ENCODE measurements around the gene MRPL19. TPM values are rescaled to one million over a fixed set of nuclear protein-coding genes. Genes with fewer than 3 reads are reported as not detected.

The MRPL19 gene
- 46.0 and 58.1 TPM in 2 replicates for total RNA-seq

DNA sequence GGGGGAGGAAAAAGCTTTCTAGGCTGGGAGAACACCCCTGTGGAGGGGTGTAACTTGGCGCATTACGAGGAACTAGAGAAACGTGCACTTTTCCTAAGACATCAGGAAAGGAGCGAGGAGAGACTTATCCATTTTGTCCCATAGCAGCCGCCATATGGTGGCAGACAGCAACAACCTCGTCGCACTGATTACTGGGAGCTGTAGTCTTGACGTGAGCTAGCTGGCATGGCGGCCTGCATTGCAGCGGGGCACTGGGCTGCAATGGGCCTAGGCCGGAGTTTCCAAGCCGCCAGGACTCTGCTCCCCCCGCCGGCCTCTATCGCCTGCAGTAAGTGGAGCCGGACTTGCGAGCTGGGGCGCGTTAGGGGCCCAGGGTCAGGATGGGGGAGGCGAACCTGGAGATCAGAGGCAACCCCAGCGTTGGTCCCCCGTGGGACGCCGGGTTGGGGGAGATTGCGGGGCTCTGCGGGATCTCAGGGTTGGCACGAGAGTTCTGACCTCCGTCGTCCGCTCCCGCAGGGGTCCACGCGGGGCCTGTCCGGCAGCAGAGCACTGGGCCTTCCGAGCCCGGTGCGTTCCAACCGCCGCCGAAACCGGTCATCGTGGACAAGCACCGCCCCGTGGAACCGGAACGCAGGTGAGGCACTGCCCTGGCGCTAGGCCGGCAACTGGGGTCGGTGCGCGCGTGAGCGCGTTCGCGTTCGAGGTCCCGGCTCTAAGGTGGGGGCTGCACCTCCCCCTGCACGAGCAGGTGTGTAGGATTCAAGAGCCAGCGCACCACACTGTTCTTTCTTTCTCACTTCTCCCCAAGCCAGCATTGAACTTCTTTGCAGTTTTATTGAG lies at the start of gene MRPL19:
TSS of gene MRPL19 (plus strand) at position 201 of the 843 bp plus-strand sequence. CDS start at position 226, 25 bp downstream.
- peak; percentile 84 for DNase-seq (ENCODE audit: low read depth, low spot score)

DNA sequence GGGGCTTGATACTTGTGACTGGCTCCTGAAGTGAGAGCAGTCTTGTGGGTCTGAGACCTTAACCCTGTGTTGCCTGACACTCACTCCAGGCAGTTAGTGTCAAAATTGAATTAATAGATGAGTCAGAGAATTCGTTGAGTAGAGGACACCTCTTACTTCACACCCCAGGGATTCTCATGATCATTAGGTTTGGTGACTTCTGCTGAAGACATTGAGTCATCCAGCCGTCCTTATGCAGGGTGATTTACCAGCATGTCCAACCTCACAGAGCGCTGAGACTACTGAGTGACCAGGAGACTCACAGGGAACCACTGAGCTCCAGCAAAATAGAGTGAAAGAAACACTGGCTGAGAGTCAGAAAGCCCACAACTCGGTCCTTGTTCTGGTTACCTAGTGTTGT lies 49.8 kb upstream of the MRPL19 start:
- DNase-seq (ENCODE audit: low read depth, low spot score): no peak

DNA sequence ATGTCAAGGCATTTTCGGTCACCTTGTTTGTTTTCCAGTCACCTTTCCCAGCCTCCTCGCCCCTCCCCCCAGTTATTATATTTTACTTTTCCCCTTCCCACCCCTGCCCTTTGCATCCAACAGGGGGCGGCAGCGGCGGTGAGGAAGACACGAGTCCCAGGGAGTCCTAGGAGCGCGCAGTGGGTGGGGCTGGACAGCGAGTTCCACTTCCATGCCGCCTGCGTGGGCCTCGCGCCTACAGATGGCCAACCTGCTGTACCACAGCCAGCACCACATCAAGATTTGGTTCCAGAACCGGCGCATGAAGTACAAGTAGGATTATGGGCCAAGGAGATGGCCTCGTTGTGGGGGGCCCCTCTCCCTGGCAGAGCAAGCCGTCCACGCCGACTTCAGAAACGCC lies 48.6 kb upstream of the MRPL19 start:
- no peak for DNase-seq (ENCODE audit: low read depth, low spot score)

DNA sequence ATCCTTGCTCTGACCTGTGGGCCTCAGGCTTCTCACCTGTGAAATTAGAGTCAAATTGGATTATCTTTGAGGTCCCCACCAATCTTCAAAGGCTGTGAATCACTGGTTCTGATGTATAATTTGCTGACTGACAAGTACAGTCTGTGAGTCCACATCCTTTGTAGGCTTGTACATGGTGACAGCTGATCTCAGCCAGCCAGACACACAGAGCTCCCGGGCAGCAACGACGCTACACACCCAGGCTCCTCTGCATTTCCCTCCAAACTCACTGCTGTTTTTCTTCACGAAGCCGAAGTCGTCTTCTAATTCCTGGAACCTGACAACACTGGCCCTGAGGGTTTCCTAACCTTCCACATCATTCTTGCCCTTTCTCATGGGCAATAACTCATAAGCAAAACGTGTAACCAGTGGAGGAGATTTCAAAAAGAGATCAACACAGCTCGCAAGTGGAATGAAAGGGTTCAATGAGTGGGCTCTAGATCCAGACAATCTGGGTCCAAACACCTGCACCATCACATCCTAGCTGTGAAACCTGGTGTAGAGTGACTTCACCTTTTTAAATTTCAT lies 47.9 kb upstream of the MRPL19 start:
- DNase-seq (ENCODE audit: low read depth, low spot score): no peak

DNA sequence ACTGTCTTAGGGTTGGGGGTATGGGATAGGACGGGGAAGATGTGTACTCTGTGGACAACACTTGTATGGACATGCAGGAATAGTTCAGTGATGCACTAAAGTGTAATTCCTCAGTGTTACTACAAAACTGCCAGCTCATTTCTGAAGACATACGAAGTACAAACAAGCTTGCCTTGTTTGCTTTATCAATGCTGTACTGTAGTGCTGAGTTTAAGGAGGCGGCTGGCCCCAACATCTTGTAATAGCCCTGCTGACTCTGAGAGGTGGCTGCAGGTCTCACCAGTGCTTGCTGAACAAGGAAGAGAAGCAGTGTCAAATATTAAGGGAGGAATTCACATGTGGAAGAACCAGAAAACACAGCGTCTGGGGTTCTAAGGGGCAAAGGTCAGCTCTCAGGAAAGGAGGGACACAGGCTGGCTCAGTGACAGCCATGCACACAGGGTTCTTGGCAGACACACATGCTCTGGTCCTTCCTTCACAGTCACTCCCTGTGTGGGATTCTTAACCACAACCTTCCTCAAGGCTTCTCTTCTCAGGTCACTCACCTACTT lies 46.0 kb upstream of the MRPL19 start:
- no peak for DNase-seq (ENCODE audit: low read depth, low spot score)

DNA sequence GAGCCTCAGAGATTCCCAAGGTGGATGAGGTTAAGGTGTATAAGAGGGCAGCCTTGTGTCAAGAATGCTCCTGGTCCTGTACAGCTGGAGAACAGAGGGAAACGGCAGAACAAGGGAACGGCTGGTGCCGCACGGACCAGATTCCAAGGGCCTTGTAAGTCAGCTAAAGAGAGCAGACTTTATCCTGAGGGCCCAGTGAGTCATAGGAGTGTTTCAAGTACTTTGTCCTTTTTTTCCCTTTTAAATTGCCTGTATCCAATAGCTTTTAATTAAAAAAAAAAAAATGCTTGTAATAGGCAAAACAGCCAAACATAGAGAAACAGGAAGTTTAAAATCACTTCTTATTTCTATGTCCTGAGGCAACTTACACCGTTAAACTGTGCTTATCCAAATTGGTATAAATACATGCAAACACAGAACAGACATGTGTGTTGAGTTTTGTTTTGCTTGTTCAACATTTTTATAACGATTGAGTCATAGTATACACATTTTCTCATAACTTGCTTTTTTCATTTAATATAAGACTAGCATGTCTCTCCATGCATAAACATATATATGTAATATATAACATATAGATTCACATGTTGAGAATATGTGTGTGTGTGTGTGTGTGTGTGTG lies 43.8 kb upstream of the MRPL19 start:
- DNase-seq (ENCODE audit: low read depth, low spot score): peak; percentile 50

DNA sequence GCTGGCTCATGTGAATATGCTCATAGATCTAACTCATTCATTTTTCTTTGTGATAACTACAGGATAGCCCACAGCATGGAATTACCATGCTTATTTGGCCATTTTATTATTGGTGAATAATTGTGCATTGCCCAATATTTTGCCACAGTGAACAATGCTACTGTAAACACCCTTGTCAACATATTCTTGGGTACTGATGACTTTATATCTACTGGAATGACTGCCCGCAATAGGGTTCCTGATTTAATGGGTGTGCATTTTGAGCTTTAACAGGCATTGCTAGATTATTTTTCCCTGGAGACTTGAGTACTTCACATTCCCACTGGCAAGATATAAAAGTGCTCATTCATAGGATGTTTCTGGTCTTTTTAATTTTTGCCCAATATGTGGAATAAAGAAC lies 43.1 kb upstream of the MRPL19 start:
- no peak for DNase-seq (ENCODE audit: low read depth, low spot score)

DNA sequence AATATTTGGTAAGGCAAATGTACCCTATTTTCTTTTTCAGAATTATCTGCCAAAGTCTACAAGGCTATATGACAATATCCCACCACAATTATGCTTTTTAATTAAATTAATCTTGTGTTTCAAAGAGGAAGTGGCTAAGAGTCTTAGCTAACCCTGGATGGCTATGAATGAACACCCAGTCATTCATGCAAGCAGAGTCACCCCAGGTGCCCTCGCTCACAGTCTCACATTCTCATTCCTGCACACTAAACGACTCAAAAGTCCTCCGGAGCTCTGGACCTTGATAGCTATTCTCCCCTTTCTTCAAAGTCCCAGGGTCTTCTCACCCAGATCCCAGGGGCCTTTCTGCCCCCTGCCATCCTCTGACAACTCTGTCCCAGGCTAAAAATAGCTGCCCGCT lies 42.1 kb upstream of the MRPL19 start:
- DNase-seq (ENCODE audit: low read depth, low spot score): no peak

DNA sequence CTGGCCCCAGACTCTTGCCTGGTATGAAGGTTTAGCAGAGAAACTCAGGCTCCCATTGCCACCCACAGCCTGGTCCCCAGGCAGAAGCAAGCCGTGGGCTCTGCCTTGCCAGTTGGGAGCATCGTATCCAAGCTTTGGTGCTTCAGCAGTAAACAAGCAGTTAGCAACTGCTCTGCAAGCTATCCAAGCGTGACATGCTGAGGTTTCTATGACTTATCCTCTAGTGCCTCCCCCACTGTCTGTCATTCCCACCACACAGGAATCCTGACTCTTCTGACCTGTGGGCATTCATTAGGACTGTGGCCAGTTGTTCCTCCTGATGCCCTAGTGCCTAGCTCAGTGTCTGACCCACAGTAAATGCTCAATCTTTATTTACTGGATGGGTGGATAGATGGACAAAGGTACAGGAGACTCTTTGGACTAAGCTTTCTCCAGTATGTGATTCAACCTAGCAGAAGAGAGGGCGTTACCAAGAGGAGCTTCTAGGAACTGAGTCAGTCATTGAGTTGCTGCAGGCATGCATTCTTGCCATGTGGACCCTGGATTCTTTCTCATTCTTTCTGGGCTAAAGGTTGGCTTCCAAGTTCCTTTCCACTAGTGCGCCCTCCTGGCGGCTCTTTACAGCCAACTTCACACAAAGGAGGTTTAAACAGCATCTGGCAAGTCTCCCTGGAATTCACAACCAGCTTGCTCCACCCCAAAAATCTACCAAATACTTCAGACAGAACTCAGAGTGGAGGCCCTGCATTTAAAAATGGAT lies 40.6 kb upstream of the MRPL19 start:
- peak; percentile 82 for DNase-seq (ENCODE audit: low read depth, low spot score)

DNA sequence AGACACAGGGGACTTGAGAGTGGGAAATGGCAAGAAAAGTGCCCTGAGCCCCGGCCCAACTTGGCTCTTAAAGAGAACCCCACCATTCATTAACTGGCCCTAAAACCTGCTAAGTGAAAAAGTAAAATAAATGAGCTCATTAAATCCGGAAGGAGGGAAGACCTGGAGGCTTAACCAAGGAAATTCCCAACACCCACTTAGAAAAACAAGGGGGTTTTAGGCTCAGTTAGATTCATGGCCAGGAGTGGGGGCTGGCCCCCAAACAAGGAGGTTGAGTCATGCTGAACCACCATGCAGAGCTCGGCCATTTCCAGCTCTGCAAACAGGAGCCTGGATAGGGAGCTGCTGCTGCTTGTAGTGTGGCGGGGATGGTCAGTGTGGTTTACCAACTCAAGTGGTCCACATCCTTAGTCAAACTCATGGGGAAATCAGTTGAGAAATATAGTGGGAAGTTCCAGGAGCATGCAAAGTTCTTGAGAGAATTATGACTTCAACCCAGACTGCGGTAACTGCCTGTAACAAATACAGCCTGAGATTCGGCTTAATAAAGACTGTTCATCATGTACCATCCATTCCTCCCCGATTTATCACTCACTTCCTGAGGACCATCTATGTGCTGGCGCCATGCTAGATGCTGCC lies 39.7 kb upstream of the MRPL19 start:
- no peak for DNase-seq (ENCODE audit: low read depth, low spot score)

DNA sequence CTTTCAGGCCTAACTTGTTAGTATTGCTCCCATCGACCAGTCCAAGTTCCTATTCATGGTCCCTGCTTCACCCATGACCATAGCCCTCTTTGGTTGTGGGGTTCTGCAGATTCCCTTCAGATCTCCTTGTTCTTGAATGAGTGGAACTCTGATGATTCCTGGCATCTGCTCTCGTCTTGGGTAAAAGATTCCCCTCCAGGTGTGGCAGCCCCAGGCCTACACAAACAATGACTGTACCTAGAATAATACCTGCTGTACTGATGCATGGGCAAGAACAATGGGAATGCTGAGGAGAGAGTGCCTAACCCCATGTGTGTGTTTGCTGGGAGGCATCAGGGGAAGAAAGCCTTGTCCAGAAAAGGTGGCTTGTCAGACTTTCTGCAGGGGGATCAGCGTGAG lies 39.2 kb upstream of the MRPL19 start:
- DNase-seq (ENCODE audit: low read depth, low spot score): no peak

DNA sequence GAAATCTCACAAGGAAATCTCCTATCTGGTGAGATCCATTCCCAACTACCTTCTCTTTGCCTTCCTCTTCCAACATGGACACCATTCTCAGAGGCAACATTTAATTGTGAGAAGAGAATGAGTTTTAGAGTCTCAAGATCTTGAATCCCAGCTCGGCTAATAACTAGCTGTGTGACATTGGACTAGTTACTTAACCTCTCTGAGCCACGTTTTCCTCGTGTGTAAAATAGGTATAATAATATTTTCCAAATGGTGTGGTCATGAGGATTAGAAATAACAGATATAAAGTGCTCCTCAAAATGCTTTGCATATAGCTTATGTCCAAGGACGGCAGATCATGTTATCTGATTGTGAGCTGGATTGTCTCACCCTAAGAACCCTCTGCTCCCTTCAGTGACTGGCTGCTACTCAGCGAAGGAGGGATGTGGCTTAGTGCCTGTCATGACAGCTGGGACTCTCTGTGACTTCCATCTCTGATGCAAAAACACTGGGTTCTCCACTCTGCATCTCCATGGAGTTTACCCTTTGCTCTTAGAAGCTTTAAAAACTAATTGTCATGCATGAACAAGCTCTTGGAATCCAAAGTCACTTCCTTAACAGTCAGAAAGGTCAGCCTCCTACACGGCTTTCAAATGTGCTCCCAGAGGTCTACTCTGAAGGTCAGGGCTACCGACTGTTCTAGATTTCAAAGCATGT lies 38.4 kb upstream of the MRPL19 start:
- no peak for DNase-seq (ENCODE audit: low read depth, low spot score)

DNA sequence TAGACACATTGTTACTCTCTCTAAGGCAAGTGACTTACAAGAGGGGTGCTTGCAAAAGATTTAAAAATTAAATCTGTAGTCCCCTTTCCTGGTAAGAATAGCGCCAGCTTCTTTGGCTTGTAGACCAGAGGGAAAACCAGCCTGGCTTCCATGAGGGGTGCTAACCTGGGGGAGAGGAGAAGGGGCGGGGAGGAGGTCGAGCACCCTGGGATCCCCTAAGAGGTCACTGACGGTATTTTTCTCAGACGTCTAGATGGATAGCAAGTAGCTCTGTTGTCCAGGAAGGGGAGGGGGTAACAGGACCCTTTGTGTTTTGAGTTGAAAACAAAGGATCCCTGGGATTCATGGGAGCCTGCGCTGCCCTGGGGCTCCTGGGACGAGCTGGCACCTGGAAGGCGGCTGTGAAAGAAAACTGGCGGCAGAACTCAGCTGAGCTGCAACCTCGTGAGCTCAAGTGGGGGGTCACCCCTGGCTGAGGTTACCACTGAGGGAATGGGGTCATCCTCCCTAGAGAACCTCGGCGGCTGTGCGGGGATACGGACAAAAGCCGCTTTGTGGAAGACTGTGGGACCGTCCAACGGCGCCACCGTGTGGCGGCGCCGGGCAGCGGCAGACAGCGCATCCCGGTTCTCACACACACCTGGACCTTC lies 37.8 kb upstream of the MRPL19 start:
- no peak for DNase-seq (ENCODE audit: low read depth, low spot score)

DNA sequence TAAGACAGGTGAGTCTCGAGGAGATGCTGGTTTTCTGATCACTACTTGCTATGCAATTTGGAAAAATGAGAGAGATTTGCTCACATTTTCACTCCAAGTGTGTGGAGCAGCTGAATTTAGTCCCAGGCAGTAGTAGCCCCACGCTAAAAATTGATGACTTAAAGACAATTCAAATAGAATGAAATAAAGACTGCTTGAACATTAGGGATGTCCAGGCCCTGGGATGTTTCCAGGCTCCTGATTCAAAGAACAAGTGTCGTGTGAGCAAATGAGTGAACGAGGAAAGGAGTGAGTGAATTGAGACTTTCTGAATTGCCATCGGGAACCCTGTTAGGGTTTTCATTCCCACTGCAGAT lies 37.3 kb upstream of the MRPL19 start:
- DNase-seq (ENCODE audit: low read depth, low spot score): no peak

DNA sequence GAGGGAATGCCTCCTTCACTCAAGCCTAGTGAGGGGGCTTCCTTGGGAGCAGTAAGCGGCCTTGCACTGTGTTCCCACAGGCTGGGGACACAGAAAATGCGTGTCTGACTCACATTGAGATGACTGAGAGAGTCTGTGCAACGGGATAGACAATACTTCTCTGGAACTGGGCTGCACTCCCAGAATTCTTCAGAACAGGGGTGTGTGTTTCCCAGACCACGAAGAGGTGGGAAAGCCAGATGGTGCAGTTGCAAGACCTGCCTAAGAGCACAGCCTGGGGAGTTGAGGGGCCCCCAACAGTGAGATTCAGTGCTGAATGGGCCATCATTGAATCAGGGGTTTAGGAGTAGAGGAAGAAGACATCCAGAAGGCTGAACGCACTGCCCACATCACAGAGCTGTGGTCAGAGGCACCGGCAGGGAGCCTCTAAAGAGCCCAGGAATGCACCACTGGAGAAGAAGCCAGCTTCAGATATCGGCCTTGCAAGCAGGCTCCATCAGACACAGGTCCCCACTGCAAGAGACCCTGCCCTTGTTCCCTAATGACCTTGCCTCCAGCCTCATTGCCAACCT lies 36.6 kb upstream of the MRPL19 start:
- no peak for DNase-seq (ENCODE audit: low read depth, low spot score)

DNA sequence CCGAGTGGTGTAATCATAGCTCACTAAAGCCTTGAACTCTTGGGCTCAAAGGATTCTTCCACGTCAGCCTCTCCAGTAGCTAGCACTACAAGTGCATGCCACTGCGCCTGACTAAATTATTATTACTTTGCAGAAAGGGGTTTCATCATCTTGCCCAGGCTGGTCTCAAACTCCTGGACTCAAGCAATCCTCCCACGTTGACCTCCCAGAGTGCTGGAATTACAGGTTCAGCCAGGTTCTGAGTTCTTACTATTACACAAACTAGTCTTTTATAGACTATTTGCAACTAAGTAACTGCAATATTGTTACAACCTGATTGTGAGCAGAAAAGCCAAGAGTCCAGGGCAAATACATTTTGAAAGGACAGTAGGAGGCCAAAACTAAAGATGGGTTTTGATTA lies 35.9 kb upstream of the MRPL19 start:
- no peak for DNase-seq (ENCODE audit: low read depth, low spot score)

DNA sequence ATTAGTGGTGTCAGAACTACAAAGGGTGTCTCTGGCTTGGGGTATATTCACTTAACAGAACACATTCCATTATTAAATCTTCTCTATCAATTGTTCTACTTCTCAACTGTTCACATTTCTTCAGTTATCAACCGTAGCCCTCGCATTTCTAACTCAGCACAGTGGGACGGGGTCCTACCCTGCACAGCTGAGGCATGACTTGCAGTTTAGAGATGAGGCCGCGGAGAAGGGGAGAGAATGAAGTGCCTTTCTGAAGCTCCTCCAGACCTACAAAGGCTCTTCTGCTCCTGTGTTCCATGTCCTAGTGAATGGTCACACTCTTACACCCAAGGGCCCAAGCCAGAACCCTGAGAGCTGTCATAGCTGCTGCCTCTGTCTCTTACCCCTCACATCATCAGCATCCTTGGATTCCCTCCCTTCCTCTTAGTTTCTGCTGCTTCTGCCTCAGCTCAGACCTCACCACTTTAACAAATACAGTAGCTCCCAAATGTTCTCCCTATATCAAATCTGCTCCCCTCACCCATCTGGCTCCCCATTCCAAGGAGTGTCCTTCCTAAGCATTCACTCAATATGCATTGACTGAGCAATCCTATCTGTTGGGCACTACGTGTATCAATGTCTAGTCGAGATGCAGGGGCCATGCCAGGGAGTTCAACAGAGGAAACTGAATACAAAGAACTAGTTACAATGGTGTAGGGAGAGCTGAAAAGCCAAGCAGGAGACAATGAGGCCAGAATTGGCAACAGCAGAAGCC lies 34.3 kb upstream of the MRPL19 start:
- DNase-seq (ENCODE audit: low read depth, low spot score): no peak

DNA sequence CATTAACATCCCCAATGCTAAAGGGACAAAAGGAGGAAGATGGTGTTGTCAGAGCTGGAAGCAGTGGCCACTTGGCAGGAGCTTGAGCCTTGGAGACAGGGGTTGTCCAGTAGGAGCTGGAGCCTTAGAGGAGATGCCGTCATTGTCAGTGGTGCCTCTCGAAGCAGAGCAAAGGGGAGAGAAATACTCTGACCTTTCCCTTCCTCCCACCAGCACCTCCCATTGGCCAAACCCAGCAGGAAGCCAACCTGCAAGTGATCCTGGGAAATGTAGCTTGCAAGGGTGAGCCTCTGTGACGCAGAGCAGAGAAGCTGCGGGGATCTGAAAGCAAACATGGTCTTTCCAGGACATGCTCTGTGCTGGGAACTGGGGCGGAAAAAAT lies 33.7 kb upstream of the MRPL19 start:
- no peak for DNase-seq (ENCODE audit: low read depth, low spot score)

DNA sequence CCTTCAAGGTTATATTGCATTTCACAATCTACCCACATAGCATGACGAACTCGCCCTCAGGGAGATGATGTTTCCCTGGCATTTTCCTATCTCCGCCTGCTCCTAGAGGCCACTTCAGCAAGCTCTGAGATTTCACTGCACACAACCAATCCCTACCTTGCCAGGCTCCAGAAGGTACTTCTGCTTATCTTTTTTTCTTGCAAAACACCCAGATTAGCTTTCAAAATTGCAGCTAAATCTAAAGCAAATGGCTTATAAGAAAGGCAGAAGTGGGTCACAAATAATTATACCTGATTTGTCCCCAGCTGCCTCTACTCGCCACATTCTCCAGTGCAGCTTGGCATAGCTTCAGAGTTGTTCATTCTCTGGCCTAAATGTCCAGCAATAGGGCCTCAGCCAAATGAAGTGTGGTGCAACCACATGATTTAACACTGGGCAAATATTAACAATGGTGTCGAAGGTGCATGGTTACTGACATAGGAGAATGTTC lies 32.4 kb upstream of the MRPL19 start:
- no peak for DNase-seq (ENCODE audit: low read depth, low spot score)

Measured in pulmonary artery endothelial cell (primary cell).